HCT116 (cell line): Measurements from ENCODE around the gene ZBTB7B. TPM values are rescaled to one million over a fixed set of nuclear protein-coding genes. Genes with fewer than 3 reads are reported as not detected.
A peak's percentile ranks its signal among the peaks of the same experiment; 100 is the strongest.

ENCODE experiments used
- ATAC-seq: fragments of 200-7000 bp; cut with Tn5 transposase; 2 replicates; pipeline ENCODE4 v1.9.1; 2020; ENCODE audit warnings: mild to moderate bottlenecking, moderate library complexity
- BruUV-seq: library from RNA; stranded (reverse); fragments of 400-500 nt; replicated peaks from 2 replicates; lab custom pipeline; 2021; lab: Mats Ljungman, UMichigan
- CTCF ChIA-PET: fragments of 300-600 bp; sonication (Branson Sonifier 250); formaldehyde crosslinking; loops from one replicate; lab custom pipeline; 2021; ENCODE audit warnings: antibody characterized with exemption; lab: Charles Lee
- POLR2A ChIA-PET: fragments of 300-600, 350-600 bp; sonication (Branson Sonifier 250); formaldehyde crosslinking; loops from one replicate; lab custom pipeline; 2021; ENCODE audit warnings: antibody characterized with exemption; lab: Charles Lee
- RAD21 ChIA-PET, 2 experiments: fragments of 300-600 bp; sonication (Branson Sonifier 250); formaldehyde crosslinking; loops; one replicate each; lab custom pipeline; 2023; ENCODE audit warnings: low total read pairs in 2 of 2; ENCODE audit not compliant: uncharacterized antibody in 2 of 2, unreplicated experiment in 2 of 2, low non-redundant PET in 1 of 2; lab: Charles Lee
- DNase-seq: peaks from one replicate; pipeline ENCODE4 v3.0.0-alpha.2; 2010; ENCODE audit warnings: low read depth, low spot score
- H2AFZ ChIP-seq: fragments of 200-600 bp; shearing (Covaris generic), sonication (generic); 2 replicates; pipeline ENCODE4 v1.6.1; 2017; ENCODE audit warnings: low read depth, mixed run types, mixed read lengths, antibody characterized with exemption, low read length; ENCODE audit not compliant: poor library complexity, severe bottlenecking
- H3K27ac ChIP-seq: 2 replicates; pipeline ENCODE4 v1.5.1; 2012; ENCODE audit warnings: low read depth, low read length
- H3K27me3 ChIP-seq: fragments of 200-600 bp; sonication (generic); 2 replicates; pipeline ENCODE4 v1.6.1; 2016; ENCODE audit warnings: mixed run types, low read length, mixed read lengths; ENCODE audit not compliant: insufficient read depth
- H3K36me3 ChIP-seq, 2 experiments: fragments of 200-500 bp in 1 of 2; fragments of 200-600 bp in 1 of 2; sonication (Bioruptor generic) in 1 of 2; sonication (generic) in 1 of 2; 2 replicates each; pipeline versions ENCODE4 v1.5.1 to v1.6.1; 2014 to 2016; ENCODE audit warnings: low read length in 2 of 2, inconsistent platforms in 1 of 2, mixed read lengths in 1 of 2, mixed run types in 1 of 2; ENCODE audit not compliant: insufficient read depth in 2 of 2, control insufficient read depth in 1 of 2
- H3K4me1 ChIP-seq, 2 experiments: fragments of 200-600 bp in 1 of 2; sonication (generic) in 1 of 2; 2 replicates each; pipeline versions ENCODE4 v1.5.1 to v1.6.1; 2012 to 2017; ENCODE audit warnings: low read length in 2 of 2, inconsistent platforms in 1 of 2, mild to moderate bottlenecking in 1 of 2, mixed read lengths in 1 of 2, mixed run types in 1 of 2, moderate library complexity in 1 of 2; ENCODE audit not compliant: insufficient read depth in 2 of 2, control insufficient read depth in 1 of 2
- H3K4me2 ChIP-seq: fragments of 200-600 bp; sonication (generic); 2 replicates; pipeline ENCODE4 v1.6.1; 2017; ENCODE audit warnings: mixed run types, low read length, mixed read lengths
- H3K4me3 ChIP-seq, 2 experiments: fragments of 200-600 bp in 1 of 2; sonication (generic) in 1 of 2; replicated peaks in 1 of 2; 2 replicates each; pipeline ENCODE4 v1.5.1; 2011 to 2016; ENCODE audit warnings: low read length in 2 of 2, control low read depth in 1 of 2, low read depth in 1 of 2, mild to moderate bottlenecking in 1 of 2, mixed read lengths in 1 of 2, mixed run types in 1 of 2
- H3K79me2 ChIP-seq: fragments of 200-600 bp; sonication (generic); 2 replicates; pipeline ENCODE4 v1.6.1; 2017; ENCODE audit warnings: mild to moderate bottlenecking, mixed run types, low read length, moderate library complexity, mixed read lengths; ENCODE audit not compliant: insufficient read depth
- H3K9ac ChIP-seq: fragments of 200-600 bp; sonication (generic); 2 replicates; pipeline ENCODE4 v1.6.1; 2016; ENCODE audit warnings: low read length, mixed read lengths
- H3K9me2 ChIP-seq: fragments of 200-600 bp; sonication (generic), shearing (Covaris generic); 2 replicates; pipeline ENCODE4 v1.6.1; 2017; ENCODE audit warnings: mixed run types, mild to moderate bottlenecking, moderate library complexity; ENCODE audit not compliant: insufficient read depth
- H3K9me3 ChIP-seq, 2 experiments: fragments of 200-500 bp in 1 of 2; fragments of 200-600 bp in 1 of 2; sonication (Bioruptor generic) in 1 of 2; sonication (generic) in 1 of 2; 2 replicates each; pipeline ENCODE4 v1.6.1; 2014 to 2017; ENCODE audit warnings: low read length in 2 of 2, mixed read lengths in 2 of 2, inconsistent platforms in 1 of 2, low read depth in 1 of 2, mild to moderate bottlenecking in 1 of 2, mixed run types in 1 of 2, moderate library complexity in 1 of 2; ENCODE audit not compliant: control insufficient read depth in 1 of 2, insufficient read depth in 1 of 2
- H4K20me1 ChIP-seq: fragments of 200-600 bp; sonication (generic), shearing (Covaris generic); 2 replicates; pipeline ENCODE4 v1.6.1; 2017; ENCODE audit warnings: mixed run types, mild to moderate bottlenecking, moderate library complexity; ENCODE audit not compliant: insufficient read depth
- CBX3 ChIP-seq: IDR thresholded peaks from 2 replicates; pipeline ENCODE4 v1.6.1; 2012; ENCODE audit warnings: low read depth
- CTCF ChIP-seq, 3 experiments: fragments of 200-600 bp in 1 of 3; sonication (generic) in 1 of 3; IDR thresholded peaks in 2 of 3; conservative IDR thresholded peaks in 1 of 3; 2 replicates each; pipeline ENCODE4 v1.5.1; 2012 to 2017; ENCODE audit warnings: low read depth in 2 of 3, low read length in 2 of 3, antibody characterized with exemption in 1 of 3, borderline replicate concordance in 1 of 3, control low read depth in 1 of 3, mild to moderate bottlenecking in 1 of 3, mixed read lengths in 1 of 3, mixed run types in 1 of 3, moderate library complexity in 1 of 3; ENCODE audit not compliant: insufficient read depth in 1 of 3
- EGR1 ChIP-seq: IDR thresholded peaks from 2 replicates; pipeline ENCODE4 v1.6.1; 2012; ENCODE audit warnings: low read depth
- ELF1 ChIP-seq: IDR thresholded peaks from 2 replicates; pipeline ENCODE4 v1.6.1; 2012; ENCODE audit warnings: low read depth, borderline replicate concordance
- EZH2 ChIP-seq: fragments of 200-600 bp; sonication (generic); IDR thresholded peaks from 2 replicates; pipeline ENCODE4 v1.6.1; 2017; ENCODE audit warnings: antibody characterized with exemption, mixed run types
- EZH2phosphoT487 ChIP-seq: fragments of 200-600 bp; IDR thresholded peaks from 2 replicates; pipeline ENCODE4 v1.6.1; 2018; ENCODE audit warnings: antibody characterized with exemption, borderline replicate concordance
- FOSL1 ChIP-seq: IDR thresholded peaks from 2 replicates; pipeline ENCODE4 v1.6.1; 2012; ENCODE audit warnings: low read depth
- MAX ChIP-seq: IDR thresholded peaks from 2 replicates; pipeline ENCODE4 v1.6.1; 2012
- POLR2A ChIP-seq: IDR thresholded peaks from 2 replicates; pipeline ENCODE4 v1.7.0; 2011; ENCODE audit warnings: borderline replicate concordance; ENCODE audit not compliant: insufficient read depth, insufficient read length; ENCODE audit errors: extremely low read depth
- POLR2AphosphoS5 ChIP-seq: IDR thresholded peaks from 2 replicates; pipeline ENCODE4 v1.6.1; 2011; ENCODE audit warnings: mild to moderate bottlenecking, low read depth, low read length, moderate library complexity
- RAD21 ChIP-seq: IDR thresholded peaks from 2 replicates; pipeline ENCODE4 v1.6.1; 2012; ENCODE audit warnings: low read depth, mild to moderate bottlenecking
- REST ChIP-seq: IDR thresholded peaks from 2 replicates; pipeline ENCODE4 v1.6.1; 2012; ENCODE audit warnings: low read depth
- SIN3A ChIP-seq: IDR thresholded peaks from 2 replicates; pipeline ENCODE4 v1.6.1; 2012; ENCODE audit warnings: low read depth
- SP1 ChIP-seq: IDR thresholded peaks from 2 replicates; pipeline ENCODE4 v1.6.1; 2012; ENCODE audit warnings: low read depth
- SRF ChIP-seq: IDR thresholded peaks from 2 replicates; pipeline ENCODE4 v1.6.1; 2012; ENCODE audit warnings: low read depth
- TCF7L2 ChIP-seq: IDR thresholded peaks from 2 replicates; pipeline ENCODE4 v1.7.0; 2011; ENCODE audit warnings: borderline replicate concordance, inconsistent platforms; ENCODE audit not compliant: insufficient read depth, insufficient read length; ENCODE audit errors: extremely low read depth
- YY1 ChIP-seq: IDR thresholded peaks from 2 replicates; pipeline ENCODE4 v1.6.1; 2011; ENCODE audit warnings: low read length, low read depth, moderate library complexity, mild to moderate bottlenecking; ENCODE audit not compliant: insufficient replicate concordance; ENCODE audit errors: extremely low read depth
- ZBTB33 ChIP-seq: IDR thresholded peaks from 2 replicates; pipeline ENCODE4 v1.6.1; 2011; ENCODE audit warnings: mild to moderate bottlenecking, low read length, moderate library complexity; ENCODE audit not compliant: insufficient replicate concordance; ENCODE audit errors: extremely low read depth
- ZNF274 ChIP-seq: fragments of 200-500 bp; sonication (Bioruptor generic); IDR thresholded peaks from 2 replicates; pipeline ENCODE4 v1.6.1; 2014; ENCODE audit warnings: mild to moderate bottlenecking, low read depth, low read length, inconsistent platforms
- intact Hi-C: fragments of 100-400 bp; cut with micrococcal nuclease; formaldehyde crosslinking; loops from 2 replicates; pipeline ENCODE4 v1.10.0; 2022
- total RNA-seq: library from RNA; stranded (reverse); gene quantifications from one replicate; pipeline ENCODE4 v1.2.1, GENCODE V29; 2021; ENCODE audit not compliant: unreplicated experiment

ZBTB7B gene
- total RNA-seq, 1 experiment from 2014 or later: 57.0 TPM

GRCh38 chr1:155063550-155064110 lies 61.0 kb downstream of the ZBTB7B start, which contains the start of gene EFNA4:
EFNA4 (plus strand) TSS chr1:155063740; CDS start chr1:155063824, 84 bp downstream.
- Histone ChIP-seq H3K36me3 (peaks cover 8 to 11% of the 10 kb centered on the region in 2 experiments; a peak in 3 of 4 replicates), H3K9me2 (no peaks in the 10 kb centered on the region), H3K4me2 (peak within 1 kb of the TSS; percentile 95), H3K4me3 (peak within 1 kb of the TSS; percentile 77 to 84), H3K9me3 (no peaks in the 10 kb centered on the region), H3K4me1 (peaks cover 21 to 35% of the 10 kb centered on the region in 2 experiments), H3K27me3 (no peaks in the 10 kb centered on the region), H3K9ac (peak within 1 kb of the TSS; percentile 72), H3K27ac (peak within 1 kb of the TSS; percentile 93), H2AFZ (peak within 1 kb of the TSS; percentile 45), H3K79me2 (0 out of 2 replicates have a peak, but pooled peaks cover 5% of the 10 kb centered on the region), H4K20me1 (no peaks in the 10 kb centered on the region)
- intact Hi-C loops: loop anchor here (5.0 kb wide), 3 partner anchors 91 to 506 kb away; partner anchors contain the start of genes CKS1B, SHC1 and UBE2Q1
- RAD21 ChIA-PET: interaction anchor here in 1 of 2 experiments (1.2 to 2.3 kb wide), 2 partner anchors 15 to 21 kb away, joined by 4 to 9 read pairs; partner anchors contain the start of gene EFNA3
- POLR2A ChIA-PET: interaction anchor here (1.4 to 1.6 kb wide), 2 partner anchors 17 to 21 kb away, joined by 5 to 7 read pairs; no protein-coding TSS in a partner anchor
- peak; percentile 79 for DNase-seq
- peak; percentile 79 for ATAC-seq
- BruUV-seq: no TSS peak
- CTCF ChIA-PET: interaction anchor here (1.0 to 6.7 kb wide), 6 partner anchors 12 to 109 kb away, joined by 3 to 44 read pairs (median 6); partner anchors contain the start of genes EFNA3 and KRTCAP2
- no peak for TF ChIP-seq EZH2
- TF ChIP-seq REST: no peak
- TF ChIP-seq EGR1: no peak
- peak; percentile 75 for TF ChIP-seq SP1
- TF ChIP-seq EZH2phosphoT487: no peak
- TF ChIP-seq POLR2AphosphoS5: peak; percentile 80
- TF ChIP-seq RAD21: no peak
- no peak for TF ChIP-seq CTCF (IDR thresholded peaks at IDR 0.05 in 2 of 3, conservative IDR thresholded peaks at IDR 0.05 in 1 of 3; ENCODE audit: borderline replicate concordance in 1 of 3, insufficient read depth in 1 of 3, low read depth in 2 of 3, low read length in 2 of 3)
- no peak for TF ChIP-seq ELF1
- peak; percentile 55; the same call in 1 of the 2 replicates for TF ChIP-seq SIN3A
- TF ChIP-seq CBX3: no peak
- no peak for TF ChIP-seq SRF
- TF ChIP-seq POLR2A: peak; percentile 76
- TF ChIP-seq MAX: no peak
- no peak for TF ChIP-seq YY1
- no peak for TF ChIP-seq ZNF274
- TF ChIP-seq TCF7L2: peak; percentile 18
- no peak for TF ChIP-seq ZBTB33
- TF ChIP-seq FOSL1: no peak
